ENCODE data around the gene KIF4B.

The KIF4B gene, protein sequence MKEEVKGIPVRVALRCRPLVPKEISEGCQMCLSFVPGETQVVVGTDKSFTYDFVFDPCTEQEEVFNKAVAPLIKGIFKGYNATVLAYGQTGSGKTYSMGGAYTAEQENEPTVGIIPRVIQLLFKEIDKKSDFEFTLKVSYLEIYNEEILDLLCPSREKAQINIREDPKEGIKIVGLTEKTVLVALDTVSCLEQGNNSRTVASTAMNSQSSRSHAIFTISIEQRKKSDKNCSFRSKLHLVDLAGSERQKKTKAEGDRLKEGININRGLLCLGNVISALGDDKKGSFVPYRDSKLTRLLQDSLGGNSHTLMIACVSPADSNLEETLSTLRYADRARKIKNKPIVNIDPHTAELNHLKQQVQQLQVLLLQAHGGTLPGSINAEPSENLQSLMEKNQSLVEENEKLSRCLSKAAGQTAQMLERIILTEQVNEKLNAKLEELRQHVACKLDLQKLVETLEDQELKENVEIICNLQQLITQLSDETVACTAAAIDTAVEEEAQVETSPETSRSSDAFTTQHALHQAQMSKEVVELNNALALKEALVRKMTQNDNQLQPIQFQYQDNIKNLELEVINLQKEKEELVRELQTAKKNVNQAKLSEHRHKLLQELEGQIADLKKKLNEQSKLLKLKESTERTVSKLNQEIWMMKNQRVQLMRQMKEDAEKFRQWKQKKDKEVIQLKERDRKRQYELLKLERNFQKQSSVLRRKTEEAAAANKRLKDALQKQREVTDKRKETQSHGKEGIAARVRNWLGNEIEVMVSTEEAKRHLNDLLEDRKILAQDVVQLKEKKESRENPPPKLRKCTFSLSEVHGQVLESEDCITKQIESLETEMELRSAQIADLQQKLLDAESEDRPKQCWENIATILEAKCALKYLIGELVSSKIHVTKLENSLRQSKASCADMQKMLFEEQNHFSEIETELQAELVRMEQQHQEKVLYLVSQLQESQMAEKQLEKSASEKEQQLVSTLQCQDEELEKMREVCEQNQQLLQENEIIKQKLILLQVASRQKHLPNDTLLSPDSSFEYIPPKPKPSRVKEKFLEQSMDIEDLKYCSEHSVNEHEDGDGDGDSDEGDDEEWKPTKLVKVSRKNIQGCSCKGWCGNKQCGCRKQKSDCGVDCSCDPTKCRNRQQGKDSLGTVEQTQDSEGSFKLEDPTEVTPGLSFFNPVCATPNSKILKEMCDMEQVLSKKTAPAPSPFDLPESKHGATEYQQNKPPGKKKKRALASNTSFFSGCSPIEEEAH

DNA sequence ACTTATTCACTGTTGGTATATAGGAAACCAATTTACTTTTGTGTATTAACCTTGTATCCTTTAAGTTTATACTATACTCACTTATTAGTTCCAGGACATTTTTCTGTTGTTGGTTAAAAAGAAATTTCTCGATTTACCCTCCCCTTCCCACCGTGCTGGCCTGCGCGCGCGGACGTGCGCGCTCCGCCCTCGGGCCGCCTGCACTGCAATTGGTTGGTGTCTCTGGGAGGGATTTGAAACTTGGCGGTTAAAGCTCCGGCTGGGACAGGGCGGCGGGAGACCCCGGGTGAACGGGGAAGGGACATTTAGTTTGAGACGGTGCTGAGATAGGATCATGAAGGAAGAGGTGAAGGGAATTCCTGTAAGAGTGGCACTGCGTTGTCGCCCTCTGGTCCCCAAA, at the start of gene KIF4B:
Gene KIF4B, plus strand, starts transcription at position 230 of the 400 bp plus-strand sequence. Its CDS starts 105 bp downstream, at position 335.
- Histone ChIP-seq H3K4me3 (ENCODE audit: low read length) (no peak within 1 kb of the TSS), H3K27ac (ENCODE audit: low read depth, low read length) (no peak within 1 kb of the TSS), H3K27me3 (ENCODE audit: control insufficient read depth, low read length) (no peaks in the 10 kb centered on the region; the same call in 1 of the 2 replicates), H3K79me2 (ENCODE audit: control insufficient read depth, low read length) (no peaks in the 10 kb centered on the region), H3K9me2 (replicated peaks; ENCODE audit: control insufficient read depth, low read length) (no peaks in the 10 kb centered on the region), H3K4me2 (ENCODE audit: low read length) (no peak within 1 kb of the TSS), H3F3A (ENCODE audit: control insufficient read depth, insufficient read depth) (no peaks in the 10 kb centered on the region), H3K9me3 (ENCODE audit: control insufficient read depth, insufficient read depth, low read length) (no peaks in the 10 kb centered on the region), H3K36me3 (ENCODE audit: control insufficient read depth, low read length) (no peaks in the 10 kb centered on the region), H3K4me1 (ENCODE audit: control insufficient read depth, low read length) (no peaks in the 10 kb centered on the region), H4K20me1 (ENCODE audit: control insufficient read depth, insufficient read depth, low read depth, low read length) (no peaks in the 10 kb centered on the region)
- no peak for TF ChIP-seq EZH2phosphoT487 (IDR thresholded peaks at IDR 0.05; ENCODE audit: borderline replicate concordance, low read length)
- TF ChIP-seq, protein P1, sequence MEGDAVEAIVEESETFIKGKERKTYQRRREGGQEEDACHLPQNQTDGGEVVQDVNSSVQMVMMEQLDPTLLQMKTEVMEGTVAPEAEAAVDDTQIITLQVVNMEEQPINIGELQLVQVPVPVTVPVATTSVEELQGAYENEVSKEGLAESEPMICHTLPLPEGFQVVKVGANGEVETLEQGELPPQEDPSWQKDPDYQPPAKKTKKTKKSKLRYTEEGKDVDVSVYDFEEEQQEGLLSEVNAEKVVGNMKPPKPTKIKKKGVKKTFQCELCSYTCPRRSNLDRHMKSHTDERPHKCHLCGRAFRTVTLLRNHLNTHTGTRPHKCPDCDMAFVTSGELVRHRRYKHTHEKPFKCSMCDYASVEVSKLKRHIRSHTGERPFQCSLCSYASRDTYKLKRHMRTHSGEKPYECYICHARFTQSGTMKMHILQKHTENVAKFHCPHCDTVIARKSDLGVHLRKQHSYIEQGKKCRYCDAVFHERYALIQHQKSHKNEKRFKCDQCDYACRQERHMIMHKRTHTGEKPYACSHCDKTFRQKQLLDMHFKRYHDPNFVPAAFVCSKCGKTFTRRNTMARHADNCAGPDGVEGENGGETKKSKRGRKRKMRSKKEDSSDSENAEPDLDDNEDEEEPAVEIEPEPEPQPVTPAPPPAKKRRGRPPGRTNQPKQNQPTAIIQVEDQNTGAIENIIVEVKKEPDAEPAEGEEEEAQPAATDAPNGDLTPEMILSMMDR (IDR thresholded peaks at IDR 0.05; ENCODE audit: low read depth, low read length, poor library complexity, severe bottlenecking), result no peak

DNA sequence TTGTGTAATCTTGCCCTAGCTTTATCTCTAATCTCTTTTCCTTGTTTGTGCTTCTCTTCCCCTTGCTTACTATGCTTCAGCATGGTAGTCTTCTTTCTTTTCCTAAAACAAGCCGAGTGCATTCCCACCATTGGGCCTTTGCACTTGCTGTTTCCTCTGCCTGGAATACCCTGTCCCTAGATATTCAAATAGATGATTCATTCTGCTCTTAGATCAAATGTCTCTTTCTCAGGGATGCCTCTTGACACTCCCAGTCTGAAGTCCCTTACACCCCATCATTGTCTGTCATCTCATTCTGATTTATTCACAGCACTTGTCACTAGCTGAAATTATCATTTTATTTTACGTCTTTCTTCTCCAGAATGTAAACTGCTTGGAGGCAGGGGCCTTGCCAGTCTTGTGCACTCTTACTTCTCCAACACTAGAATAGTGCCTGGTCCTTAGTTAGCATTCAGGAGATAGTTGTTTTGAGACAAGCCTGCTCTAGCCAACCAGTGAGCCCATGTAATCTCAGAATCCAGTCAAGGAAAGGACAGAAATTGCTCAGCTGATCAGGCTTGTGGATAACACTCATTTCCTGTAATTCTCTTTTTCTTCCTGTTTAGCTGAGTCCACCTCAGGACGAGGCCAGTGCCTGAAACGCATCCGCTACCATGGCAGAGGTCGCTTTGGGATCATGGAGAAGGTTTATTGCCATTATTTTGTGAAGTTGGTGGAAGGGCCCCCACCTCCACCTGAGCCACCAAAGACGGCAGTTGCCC, 47.3 kb upstream of the KIF4B start:
- Histone ChIP-seq H3K4me1 (ENCODE audit: control insufficient read depth, low read length) (peaks cover 9% of the 10 kb centered on the region), H4K20me1 (ENCODE audit: control insufficient read depth, insufficient read depth, low read depth, low read length) (no peaks in the 10 kb centered on the region), H3K79me2 (ENCODE audit: control insufficient read depth, low read length) (no peaks in the 10 kb centered on the region), H3F3A (ENCODE audit: control insufficient read depth, insufficient read depth) (no peaks in the 10 kb centered on the region; the same call in 1 of the 2 replicates), H3K27ac (ENCODE audit: low read depth, low read length) (no peak overlapping the region), H3K4me3 (ENCODE audit: low read length) (no peak overlapping the region), H3K9me2 (replicated peaks; ENCODE audit: control insufficient read depth, low read length) (no peaks in the 10 kb centered on the region), H3K27me3 (ENCODE audit: control insufficient read depth, low read length) (no peaks in the 10 kb centered on the region), H3K4me2 (ENCODE audit: low read length) (no peak overlapping the region), H3K9me3 (ENCODE audit: control insufficient read depth, insufficient read depth, low read length) (no peaks in the 10 kb centered on the region), H3K36me3 (ENCODE audit: control insufficient read depth, low read length) (peaks cover 50% of the 10 kb centered on the region)
- TF ChIP-seq, protein P1 (IDR thresholded peaks at IDR 0.05; ENCODE audit: low read depth, low read length, poor library complexity, severe bottlenecking), result no peak
- no peak for TF ChIP-seq EZH2phosphoT487 (IDR thresholded peaks at IDR 0.05; ENCODE audit: borderline replicate concordance, low read length)

DNA sequence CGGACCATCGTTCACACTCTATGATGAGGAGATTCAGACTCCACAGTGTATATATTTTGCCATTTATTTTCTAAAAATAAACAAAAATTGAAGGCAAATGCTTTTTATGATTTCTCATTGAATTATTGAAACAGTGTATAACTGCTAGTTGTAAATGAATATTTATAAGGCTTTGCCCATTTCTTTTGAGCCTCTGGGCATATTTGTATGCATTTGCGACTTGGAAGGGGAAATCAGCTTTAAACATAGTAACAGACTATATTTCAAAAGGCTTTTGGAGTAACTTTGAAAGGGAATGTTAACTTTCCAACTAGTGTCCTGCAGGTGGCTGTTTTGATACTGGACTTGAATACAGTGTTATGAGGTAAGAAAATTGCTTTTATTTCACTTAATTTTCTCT, 46.7 kb upstream of the KIF4B start:
- TF ChIP-seq, protein P1 (IDR thresholded peaks at IDR 0.05; ENCODE audit: low read depth, low read length, poor library complexity, severe bottlenecking), result no peak
- no peak for TF ChIP-seq EZH2phosphoT487 (IDR thresholded peaks at IDR 0.05; ENCODE audit: borderline replicate concordance, low read length)
- H3K36me3 ChIP-seq (ENCODE audit: control insufficient read depth, low read length), result peaks cover 44% of the 10 kb centered on the region
- no peaks in the 10 kb centered on the region; the same call in 1 of the 2 replicates for H3F3A ChIP-seq (ENCODE audit: control insufficient read depth, insufficient read depth)
- H3K4me1 ChIP-seq (ENCODE audit: control insufficient read depth, low read length), result peaks cover 9% of the 10 kb centered on the region
- H3K9me2 ChIP-seq (replicated peaks; ENCODE audit: control insufficient read depth, low read length), result no peaks in the 10 kb centered on the region
- no peak overlapping the region for H3K27ac ChIP-seq (ENCODE audit: low read depth, low read length)
- no peak overlapping the region for H3K4me2 ChIP-seq (ENCODE audit: low read length)
- no peak overlapping the region for H3K4me3 ChIP-seq (ENCODE audit: low read length)
- no peaks in the 10 kb centered on the region for H3K27me3 ChIP-seq (ENCODE audit: control insufficient read depth, low read length)
- no peaks in the 10 kb centered on the region for H3K79me2 ChIP-seq (ENCODE audit: control insufficient read depth, low read length)
- no peaks in the 10 kb centered on the region for H4K20me1 ChIP-seq (ENCODE audit: control insufficient read depth, insufficient read depth, low read depth, low read length)
- H3K9me3 ChIP-seq (ENCODE audit: control insufficient read depth, insufficient read depth, low read length), result no peaks in the 10 kb centered on the region
